H1 (cell line): ENCODE results near the gene C2CD5. TPM values are rescaled to one million over a fixed set of nuclear protein-coding genes. Genes with fewer than 3 reads are reported as not detected.

ENCODE experiments used
- CTCF ChIA-PET: fragments of 300-600 bp; sonication (Branson Sonifier 250); formaldehyde crosslinking; loops from one replicate; lab custom pipeline; 2021; ENCODE audit not compliant: partially characterized antibody; lab: Charles Lee
- POLR2A ChIA-PET: fragments of 300-600 bp; sonication (Branson Sonifier 250); formaldehyde crosslinking; loops from one replicate; lab custom pipeline; 2021; ENCODE audit warnings: inconsistent platforms; ENCODE audit not compliant: partially characterized antibody; lab: Charles Lee
- DNase-seq, 2 experiments: peaks; one replicate each; pipeline versions ENCODE4 v3.0.0 to v3.0.0-alpha.2; 2010 to 2022; ENCODE audit warnings: low spot score in 2 of 2, low read depth in 1 of 2, mixed read lengths in 1 of 2
- FAIRE-seq: peaks from 2 replicates; lab custom pipeline; 2011; peaks lifted over from hg19 to GRCh38; lab: Jason Lieb, UNC
- H2AFZ ChIP-seq: 2 replicates; pipeline ENCODE4 v1.8.1; 2012; ENCODE audit warnings: low read length, inconsistent platforms
- H2AK5ac ChIP-seq: 2 replicates; pipeline ENCODE4 v1.6.1; 2013; ENCODE audit warnings: low read depth, low read length
- H2BK120ac ChIP-seq: replicated peaks from 2 replicates; pipeline ENCODE3; 2013; ENCODE audit warnings: low read depth, low read length, inconsistent platforms
- H2BK12ac ChIP-seq: 2 replicates; pipeline ENCODE4 v1.6.1; 2013; ENCODE audit warnings: low read depth, low read length
- H2BK15ac ChIP-seq: 2 replicates; pipeline ENCODE4 v1.6.1; 2013; ENCODE audit warnings: low read length
- H2BK20ac ChIP-seq: 2 replicates; pipeline ENCODE4 v1.6.1; 2013; ENCODE audit warnings: low read length
- H2BK5ac ChIP-seq: 2 replicates; pipeline ENCODE4 v1.6.1; 2013; ENCODE audit warnings: low read depth, low read length
- H3K14ac ChIP-seq: 2 replicates; pipeline ENCODE4 v1.6.1; 2013; ENCODE audit warnings: inconsistent platforms; ENCODE audit not compliant: insufficient read length
- H3K18ac ChIP-seq: 2 replicates; pipeline ENCODE4 v1.6.1; 2013; ENCODE audit warnings: low read length; ENCODE audit errors: extremely low read depth
- H3K23ac ChIP-seq: 2 replicates; pipeline ENCODE4 v1.6.1; 2013; ENCODE audit warnings: inconsistent platforms; ENCODE audit not compliant: insufficient read length
- H3K23me2 ChIP-seq: 2 replicates; pipeline ENCODE4 v1.6.1; 2013; ENCODE audit warnings: low read depth, low read length
- H3K27ac ChIP-seq: 2 replicates; pipeline ENCODE4 v1.6.1; 2011; ENCODE audit warnings: low read depth, low read length, inconsistent platforms
- H3K27me3 ChIP-seq, 4 experiments: replicated peaks in 1 of 4; 1 replicate in 1 of 4; 2 replicates in 3 of 4; pipeline versions ENCODE4 v1.6.1 to v1.8.1; 2011 to 2013; ENCODE audit warnings: low read length in 3 of 4, mild to moderate bottlenecking in 3 of 4, inconsistent platforms in 2 of 4, mixed read lengths in 2 of 4, moderate library complexity in 1 of 4; ENCODE audit not compliant: control insufficient read depth in 3 of 4, insufficient read depth in 3 of 4; ENCODE audit errors: extremely low read depth in 1 of 4
- H3K36me3 ChIP-seq, 4 experiments: 2 replicates each; pipeline versions ENCODE4 v1.6.1 to v1.8.1; 2011 to 2013; ENCODE audit warnings: mild to moderate bottlenecking in 4 of 4, low read length in 3 of 4, moderate library complexity in 2 of 4, control low read depth in 1 of 4, inconsistent platforms in 1 of 4; ENCODE audit not compliant: insufficient read depth in 4 of 4, control insufficient read depth in 2 of 4
- H3K4ac ChIP-seq: replicated peaks from 2 replicates; pipeline ENCODE3; 2013; ENCODE audit warnings: low read length, low read depth, mixed read lengths, inconsistent platforms; ENCODE audit not compliant: insufficient read length
- H3K4me1 ChIP-seq, 4 experiments: replicated peaks in 1 of 4; 1 replicate in 1 of 4; 2 replicates in 3 of 4; pipeline versions ENCODE4 v1.6.1 to v1.8.1; 2011 to 2013; ENCODE audit warnings: low read length in 3 of 4, inconsistent platforms in 2 of 4, mixed read lengths in 1 of 4; ENCODE audit not compliant: insufficient read depth in 4 of 4, control insufficient read depth in 3 of 4
- H3K4me2 ChIP-seq, 2 experiments: 2 replicates each; pipeline versions ENCODE4 v1.6.1 to v1.8.1; 2011 to 2013; ENCODE audit warnings: low read depth in 2 of 2, low read length in 2 of 2, control low read depth in 1 of 2, inconsistent platforms in 1 of 2, mild to moderate bottlenecking in 1 of 2; ENCODE audit not compliant: insufficient read depth in 1 of 2
- H3K4me3 ChIP-seq, 4 experiments: fragments of 200-600, 300-600 bp in 1 of 4; sonication (generic), shearing (Covaris generic), sonication (Bioruptor Twin) in 1 of 4; 2 replicates each; pipeline versions ENCODE4 v1.5.1 to v1.8.1; 2011 to 2016; ENCODE audit warnings: low read length in 4 of 4, low read depth in 3 of 4, control low read depth in 2 of 4, inconsistent platforms in 2 of 4, mild to moderate bottlenecking in 2 of 4, mixed read lengths in 1 of 4, moderate library complexity in 1 of 4; ENCODE audit not compliant: insufficient read depth in 2 of 4; ENCODE audit errors: extremely low read depth in 1 of 4
- H3K56ac ChIP-seq: replicated peaks from 2 replicates; pipeline ENCODE3; 2013; ENCODE audit warnings: low read depth, mild to moderate bottlenecking, mixed read lengths, low read length, inconsistent platforms; ENCODE audit not compliant: insufficient read length
- H3K79me1 ChIP-seq: 2 replicates; pipeline ENCODE4 v1.6.1; 2013; ENCODE audit warnings: low read depth, low read length, control low read depth
- H3K79me2 ChIP-seq, 2 experiments: 2 replicates each; pipeline versions ENCODE4 v1.6.1 to v1.8.1; 2012 to 2013; ENCODE audit warnings: low read length in 2 of 2, mild to moderate bottlenecking in 2 of 2, inconsistent platforms in 1 of 2; ENCODE audit not compliant: insufficient read depth in 2 of 2, control insufficient read depth in 1 of 2
- H3K9ac ChIP-seq, 4 experiments: replicated peaks in 1 of 4; 1 replicate in 1 of 4; 2 replicates in 3 of 4; pipeline versions ENCODE4 v1.6.1 to v1.8.1; 2011 to 2013; ENCODE audit warnings: low read depth in 3 of 4, low read length in 3 of 4, control low read depth in 2 of 4, mild to moderate bottlenecking in 2 of 4, moderate library complexity in 2 of 4, inconsistent platforms in 1 of 4; ENCODE audit errors: extremely low read depth in 1 of 4
- H3K9me3 ChIP-seq, 2 experiments: 2 replicates each; pipeline versions ENCODE4 v1.6.1 to v1.8.1; 2012 to 2013; ENCODE audit warnings: mild to moderate bottlenecking in 2 of 2, moderate library complexity in 2 of 2, control low read depth in 1 of 2, inconsistent platforms in 1 of 2, low read depth in 1 of 2, low read length in 1 of 2, mixed read lengths in 1 of 2; ENCODE audit not compliant: insufficient read depth in 2 of 2
- H4K20me1 ChIP-seq, 2 experiments: replicated peaks in 1 of 2; 2 replicates each; pipeline versions ENCODE3 to v1.8.1; 2011 to 2013; ENCODE audit warnings: inconsistent platforms in 2 of 2, low read length in 2 of 2, mild to moderate bottlenecking in 1 of 2; ENCODE audit not compliant: insufficient read depth in 2 of 2, control insufficient read depth in 1 of 2
- H4K5ac ChIP-seq: 2 replicates; pipeline ENCODE4 v1.6.1; 2013; ENCODE audit warnings: low read length, low read depth, mixed read lengths, inconsistent platforms; ENCODE audit not compliant: insufficient read length
- H4K8ac ChIP-seq: 2 replicates; pipeline ENCODE4 v1.8.0; 2013; ENCODE audit warnings: mild to moderate bottlenecking, moderate library complexity, low read length, inconsistent platforms; ENCODE audit not compliant: insufficient read depth; ENCODE audit errors: extremely low read depth
- H4K91ac ChIP-seq: replicated peaks from 2 replicates; pipeline ENCODE3; 2013; ENCODE audit warnings: low read length, mixed read lengths, inconsistent platforms; ENCODE audit not compliant: insufficient read length
- ATF2 ChIP-seq: IDR thresholded peaks from 2 replicates; pipeline ENCODE4 v1.6.1; 2012; ENCODE audit warnings: low read length, inconsistent platforms
- CBX5 ChIP-seq: fragments of 300-800, 300-1000 bp; sonication (generic); IDR thresholded peaks from 2 replicates; pipeline ENCODE4 v1.7.1; 2016; ENCODE audit warnings: antibody characterized with exemption, low read length, low read depth
- CTBP2 ChIP-seq: IDR thresholded peaks from 2 replicates; pipeline ENCODE4 v1.7.0; 2011; ENCODE audit warnings: borderline replicate concordance, mild to moderate bottlenecking, moderate library complexity, mixed read lengths, low read length; ENCODE audit not compliant: insufficient read depth, insufficient read length
- E2F6 ChIP-seq: IDR thresholded peaks from 2 replicates; pipeline ENCODE4 v1.6.1; 2012; ENCODE audit warnings: inconsistent platforms
- EZH2 ChIP-seq: fragments of 200-600 bp; sonication (generic); IDR thresholded peaks from 2 replicates; pipeline ENCODE4 v1.7.1; 2012; ENCODE audit warnings: low read depth, mild to moderate bottlenecking, moderate library complexity, low read length, inconsistent platforms; ENCODE audit not compliant: severe bottlenecking
- FOSL1 ChIP-seq: IDR thresholded peaks from 2 replicates; pipeline ENCODE4 v1.6.1; 2011; ENCODE audit warnings: mild to moderate bottlenecking, low read depth, low read length, moderate library complexity; ENCODE audit not compliant: insufficient read depth
- GTF2F1 ChIP-seq: IDR thresholded peaks from 2 replicates; pipeline ENCODE4 v1.6.1; 2012; ENCODE audit warnings: low read depth, low read length, improper control_type of control experiment, borderline replicate concordance
- JUND ChIP-seq: IDR thresholded peaks from 2 replicates; pipeline ENCODE4 v1.6.1; 2011; ENCODE audit warnings: mild to moderate bottlenecking, improper control_type of control experiment, low read length
- RFX5 ChIP-seq: IDR thresholded peaks from 2 replicates; pipeline ENCODE4 v1.6.1; 2011; ENCODE audit warnings: low read depth, low read length, improper control_type of control experiment, borderline replicate concordance
- TAF7 ChIP-seq: optimal IDR thresholded peaks from 2 replicates; pipeline ENCODE3; 2011; ENCODE audit warnings: low read depth, mild to moderate bottlenecking, inconsistent platforms, low read length, moderate library complexity, borderline replicate concordance
- TBP ChIP-seq: IDR thresholded peaks from 2 replicates; pipeline ENCODE4 v1.6.1; 2011; ENCODE audit warnings: low read depth, low read length, improper control_type of control experiment
- ZNF274 ChIP-seq: IDR thresholded peaks from 2 replicates; pipeline ENCODE4 v1.7.0; 2012; ENCODE audit warnings: low read length, borderline replicate concordance; ENCODE audit errors: extremely low read depth
- WGBS, 2 experiments: shearing (Covaris generic) in 1 of 2; methylation state at CpG; one replicate each; pipeline versions ENCODE4 v1.1.6 to v1.1.7; 2013 to 2015; ENCODE audit warnings: low lambda C conversion rate in 2 of 2, mixed read lengths in 2 of 2, inconsistent platforms in 1 of 2, low coverage in 1 of 2, missing lambda C conversion rate in 1 of 2; ENCODE audit not compliant: insufficient replicate concordance in 2 of 2, insufficient coverage in 1 of 2, insufficient read length in 1 of 2; ENCODE audit errors: extremely low coverage in 1 of 2, missing lambda C conversion rate in 1 of 2; 5-methylcytosine and 5-hydroxymethylcytosine counted together
- polyA plus RNA-seq, 7 experiments: library from polyadenylated mRNA; depleted of rRNA in 3 of 7; stranded (reverse) in 5 of 7; unstranded in 2 of 7; fragments of >200 nt in 5 of 7; fragments of 200-250 nt in 2 of 7; gene quantifications; 1 replicate in 5 of 7; 2 replicates in 1 of 7; 4 replicates in 1 of 7; pipeline versions ENCODE4 v1.2.1 to v1.2.3, GENCODE V29; 2011 to 2013; ENCODE audit warnings: missing spikeins in 2 of 7, mixed read lengths in 2 of 7
- total RNA-seq: library from RNA; stranded (reverse); fragmentation: NEBNext Ultra II Directional; extraction: Animal tissue kit (Norgen Biotek cat#: 25700); gene quantifications from 2 replicates; pipeline ENCODE4 v1.2.1, GENCODE V29; 2021

C2CD5 gene
- total and polyA plus RNA-seq, 2 of the 8 experiments (the other 6 are each of a cell fraction or from before 2014, with no cell fraction given): 21.9 to 45.9 TPM

- DNase-seq (no peak), FAIRE-seq (no peak)
- Histone ChIP-seq H3K18ac (no peak overlapping the region), H3K56ac (no peak overlapping the region), H4K8ac (no peak overlapping the region), H4K20me1 (no peaks in the 10 kb centered on the region), H4K91ac (no peak overlapping the region), H3K23me2 (no peaks in the 10 kb centered on the region), H3K4me3 (no peak overlapping the region), H2BK20ac (no peak overlapping the region), H3K9ac (no peak overlapping the region), H2BK120ac (no peak overlapping the region), H3K27ac (no peak overlapping the region), H2BK15ac (no peak overlapping the region), H3K79me1 (no peaks in the 10 kb centered on the region), H2AK5ac (no peak overlapping the region), H3K9me3 (no peaks in the 10 kb centered on the region), H2AFZ (no peak overlapping the region), H2BK5ac (no peak overlapping the region), H3K36me3 (no peaks in the 10 kb centered on the region), H2BK12ac (no peak overlapping the region), H3K4me2 (no peak overlapping the region), H3K79me2 (no peaks in the 10 kb centered on the region), H3K14ac (no peak overlapping the region), H3K27me3 (no peaks in the 10 kb centered on the region), H3K4ac (no peak overlapping the region), H3K23ac (no peak overlapping the region), H4K5ac (no peak overlapping the region), H3K4me1 (no peaks in the 10 kb centered on the region)
- whole genome bisulfite sequencing, 2 experiments: 85% methylated on average over 3 of the region's 3 CpGs; no CpG with 5 or more reads in 1 of the 2 experiments
- ChIA-PET POLR2A (no interaction called here), CTCF (interaction anchor here (1.0 to 2.3 kb wide), 3 partner anchors 8 to 335 kb away, joined by 3 to 9 read pairs (median 7); no protein-coding TSS in a partner anchor)
- TF ChIP-seq GTF2F1 (no peak), EZH2 (no peak), ZNF274 (no peak), TAF7 (no peak), FOSL1 (no peak), E2F6 (no peak), ATF2 (no peak), CTBP2 (no peak), RFX5 (no peak), TBP (no peak), JUND (no peak), CBX5 (no peak)
Measured at GRCh38 chr12:22435583-22435982, 108.8 kb downstream of the C2CD5 start.
